SHP77 treated with DMSO at 0.1 percent for 48 hours (cell line): ENCODE results near the gene UBN1.
A peak's percentile ranks its signal among the peaks of the same experiment; 100 is the strongest.
"Not testable (repeated sequence)": the region's sequence is repeated elsewhere in the genome, so short reads cannot be mapped to it uniquely, and the experiment has no call there.

Experiments used
- DNase-seq: peaks from one replicate; lab custom pipeline; 2025; lab: John Stamatoyannopoulos, UW

Gene UBN1

DNA sequence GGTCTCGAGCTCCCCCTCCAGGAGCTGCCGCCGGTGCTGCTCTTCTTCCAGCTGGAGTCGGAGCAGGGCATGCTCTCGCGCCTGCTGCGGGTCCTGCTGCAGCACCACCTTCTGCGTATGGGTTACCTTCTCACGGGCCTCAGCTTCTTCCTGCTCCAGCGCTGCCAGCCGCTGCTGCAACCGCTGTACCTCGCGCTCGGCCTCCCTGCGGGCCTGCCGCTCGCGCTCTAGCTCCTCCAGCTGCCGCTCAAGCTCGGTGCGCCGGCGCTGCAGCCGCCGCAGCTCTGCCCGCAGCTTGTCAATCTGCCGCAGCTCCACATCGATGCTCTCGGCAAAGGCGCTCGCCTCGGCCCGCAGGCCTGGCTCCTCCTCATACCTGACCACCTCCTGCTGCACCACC is 36.9 kb downstream of the UBN1 start:
- DNase-seq: no peak

DNA sequence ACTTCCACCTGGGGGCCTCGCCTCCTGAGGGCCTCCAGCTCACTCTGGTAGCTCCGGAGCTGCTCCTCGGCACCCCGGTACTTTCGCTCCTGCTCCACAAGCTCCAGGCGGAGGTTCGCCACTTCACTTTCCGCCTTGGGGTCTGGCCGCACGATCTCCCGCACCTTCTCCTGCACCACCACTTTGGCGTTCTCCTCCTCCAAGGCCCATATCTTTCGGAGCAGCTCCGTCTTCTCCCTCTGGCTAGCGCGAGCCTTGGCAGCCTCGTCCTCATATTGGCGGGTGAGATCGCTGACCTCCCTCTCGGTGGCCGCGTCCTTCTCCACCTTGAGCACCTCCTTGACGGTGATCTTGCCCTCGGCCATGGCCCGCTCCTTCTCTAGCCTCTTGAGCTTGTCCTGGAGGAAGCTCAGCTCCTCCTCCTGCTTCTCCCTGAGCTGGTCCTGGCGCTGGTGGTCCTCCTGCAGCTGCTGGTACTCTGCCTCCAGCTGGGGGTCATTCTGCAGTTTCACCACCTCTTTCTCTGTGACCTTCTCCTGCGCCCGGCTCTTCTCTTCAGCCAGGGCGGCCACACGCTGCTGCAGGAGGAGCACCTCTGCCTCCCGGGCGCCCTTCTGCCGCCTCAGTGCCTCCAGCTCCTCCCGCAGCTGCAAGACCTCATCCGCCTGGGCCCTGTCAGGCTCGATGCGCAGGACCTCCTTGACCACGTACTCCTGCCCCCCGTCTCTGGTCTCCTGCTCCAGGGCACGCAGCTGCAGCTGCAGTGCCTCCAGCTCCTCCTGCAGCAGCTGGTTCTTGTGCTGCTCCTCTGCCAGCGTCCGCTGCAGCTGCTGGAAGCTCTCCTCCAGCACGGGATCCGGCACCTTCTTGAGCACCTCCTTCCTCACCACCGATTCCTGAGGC is 37.9 kb downstream of the UBN1 start:
- no peak for DNase-seq

DNA sequence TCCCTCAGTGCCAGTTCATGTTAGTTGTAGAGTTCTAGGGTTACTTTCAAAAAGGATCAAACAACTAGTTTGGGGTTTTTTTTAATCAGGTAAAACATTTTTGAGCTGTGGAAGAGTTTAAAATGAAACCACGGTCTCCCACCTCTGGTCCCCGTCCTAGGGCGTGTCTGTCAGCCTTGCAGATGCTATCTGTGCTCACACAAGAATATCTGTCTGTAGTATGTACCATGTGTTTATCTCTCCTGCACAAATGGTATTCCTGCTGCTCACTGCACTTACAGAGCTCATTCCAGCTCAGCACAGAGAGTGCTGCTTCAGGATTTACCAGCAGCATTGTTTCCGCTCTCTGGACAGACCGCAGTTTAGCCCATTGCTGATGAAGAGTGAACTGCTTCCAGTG is 38.9 kb downstream of the UBN1 start:
- no peak for DNase-seq

DNA sequence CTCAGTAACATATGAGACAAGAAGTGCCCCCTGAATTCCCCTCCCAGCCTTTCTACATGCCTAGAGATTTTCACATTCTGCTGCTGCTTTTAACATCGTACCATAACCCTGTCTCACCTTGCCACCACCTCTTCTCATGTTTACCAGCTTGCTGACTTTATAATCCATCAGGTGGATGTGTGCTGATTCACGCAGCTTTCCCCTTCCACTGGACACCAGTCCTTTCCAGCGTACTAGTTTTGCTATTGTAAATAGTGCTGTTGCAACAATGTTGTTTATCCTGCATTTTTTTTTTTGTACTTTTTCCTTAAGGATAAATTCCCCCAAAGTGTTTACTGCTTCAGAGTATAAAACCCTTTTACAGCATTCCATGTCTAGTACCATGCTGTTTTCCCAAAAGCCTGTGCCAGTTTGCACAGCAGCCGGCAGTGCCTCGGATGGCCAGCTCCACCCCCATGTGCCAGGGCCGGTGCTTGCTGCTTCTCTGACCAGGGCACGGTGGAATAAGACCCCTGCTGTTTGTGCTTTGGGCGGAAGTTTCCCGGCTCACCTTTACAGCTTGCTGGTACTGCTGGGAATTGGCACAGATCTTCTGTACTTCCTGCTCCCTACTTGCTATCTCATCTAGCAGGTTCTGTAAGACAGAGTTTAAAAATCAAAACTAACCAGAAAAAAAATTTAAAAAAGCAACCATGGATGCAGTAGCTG is 41.3 kb downstream of the UBN1 start:
- DNase-seq: no peak

DNA sequence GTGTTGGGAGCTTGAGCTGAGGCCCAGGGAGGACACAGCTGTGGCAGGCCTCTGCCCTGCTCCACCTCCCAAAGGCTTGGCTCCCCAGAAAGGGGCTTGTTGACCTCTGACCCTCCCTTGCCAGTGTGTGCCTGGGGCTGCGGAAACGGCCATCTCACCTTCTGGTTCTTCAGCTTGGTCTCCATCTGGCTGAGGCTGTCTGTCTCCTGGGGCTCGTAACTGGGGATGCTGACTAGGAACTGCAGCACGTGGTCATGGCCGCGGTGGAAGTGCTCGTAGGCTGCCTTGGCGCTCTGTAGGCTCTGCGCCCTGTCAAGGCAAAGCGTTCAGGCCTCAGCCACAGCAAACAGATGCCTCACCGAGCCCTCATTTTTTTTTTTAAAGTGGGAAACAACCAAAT is 42.7 kb downstream of the UBN1 start:
- DNase-seq: no peak

DNA sequence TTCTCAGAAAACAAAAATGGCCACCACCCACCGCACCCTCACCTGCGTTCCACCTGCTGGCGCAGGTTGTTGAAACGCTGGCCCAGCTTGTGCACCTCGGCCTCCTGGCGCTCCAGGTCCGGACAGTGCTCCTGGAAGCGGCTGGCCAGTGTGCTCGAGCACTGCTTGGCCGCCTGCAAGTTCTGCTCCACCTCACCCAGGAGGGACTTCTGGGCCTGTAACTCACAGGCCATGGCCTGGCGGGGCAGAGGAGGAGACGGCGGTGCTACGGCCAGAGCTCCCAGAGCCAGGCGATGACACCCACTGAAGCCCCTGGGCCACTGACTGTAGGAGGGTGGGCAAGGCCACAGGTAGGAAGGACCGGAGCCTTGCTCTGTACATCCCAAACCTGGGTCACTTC is 43.4 kb downstream of the UBN1 start:
- DNase-seq: no peak

DNA sequence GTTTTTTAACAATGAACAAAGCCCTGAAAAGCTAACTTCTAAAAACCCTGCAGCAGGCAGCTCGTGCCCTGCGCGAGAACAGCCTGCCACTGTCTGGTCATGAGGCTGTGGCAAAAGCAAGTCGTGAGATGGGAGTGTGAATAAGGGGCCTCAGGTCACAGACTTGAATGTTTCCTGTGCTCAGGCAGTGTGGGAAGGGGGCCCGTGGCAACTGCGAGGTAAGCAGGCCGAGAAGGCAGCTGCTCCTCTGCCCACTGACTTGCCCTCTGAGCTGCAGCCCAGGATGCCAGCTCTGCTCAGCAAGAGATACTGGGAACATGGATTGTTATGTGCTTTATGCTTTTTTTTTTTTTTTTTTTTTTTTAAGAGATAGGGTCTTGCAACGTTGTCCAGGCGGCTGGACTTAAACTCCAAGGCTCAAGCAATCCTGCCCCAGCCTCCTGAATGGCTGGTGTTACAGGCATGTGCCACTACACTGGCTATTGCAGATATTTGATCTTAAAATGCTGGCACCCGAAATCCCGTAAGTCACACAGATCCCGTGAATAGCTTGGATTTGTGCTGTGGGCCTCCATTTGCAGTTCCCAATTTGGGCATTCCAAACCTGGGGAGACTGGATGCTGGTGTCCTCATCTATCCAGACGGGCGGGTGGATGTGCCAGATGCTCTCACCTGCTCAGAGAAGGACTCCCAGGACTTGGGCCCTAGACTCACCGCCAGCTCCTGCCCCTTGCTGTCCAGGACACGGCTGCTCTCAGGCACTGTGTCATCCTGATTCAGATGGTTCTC is 44.0 kb downstream of the UBN1 start:
- DNase-seq: no peak

DNA sequence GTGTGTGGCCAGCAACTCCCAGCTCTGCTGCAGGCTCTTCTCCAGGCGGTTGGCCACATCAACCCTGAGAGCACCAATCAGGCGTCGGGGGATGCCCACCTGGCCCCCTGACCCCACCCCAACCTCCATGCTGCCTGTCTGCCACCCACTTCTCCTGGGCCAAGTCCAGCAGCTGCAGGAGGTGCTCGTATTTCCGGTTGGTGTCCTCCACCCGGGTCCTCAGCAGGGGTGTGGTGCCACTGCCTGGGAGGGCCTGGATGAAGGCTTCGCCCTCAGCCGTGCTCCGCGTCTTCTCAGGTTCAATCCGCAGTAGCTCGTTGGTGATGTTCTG is 44.6 kb downstream of the UBN1 start:
- DNase-seq: peak; percentile 31

DNA sequence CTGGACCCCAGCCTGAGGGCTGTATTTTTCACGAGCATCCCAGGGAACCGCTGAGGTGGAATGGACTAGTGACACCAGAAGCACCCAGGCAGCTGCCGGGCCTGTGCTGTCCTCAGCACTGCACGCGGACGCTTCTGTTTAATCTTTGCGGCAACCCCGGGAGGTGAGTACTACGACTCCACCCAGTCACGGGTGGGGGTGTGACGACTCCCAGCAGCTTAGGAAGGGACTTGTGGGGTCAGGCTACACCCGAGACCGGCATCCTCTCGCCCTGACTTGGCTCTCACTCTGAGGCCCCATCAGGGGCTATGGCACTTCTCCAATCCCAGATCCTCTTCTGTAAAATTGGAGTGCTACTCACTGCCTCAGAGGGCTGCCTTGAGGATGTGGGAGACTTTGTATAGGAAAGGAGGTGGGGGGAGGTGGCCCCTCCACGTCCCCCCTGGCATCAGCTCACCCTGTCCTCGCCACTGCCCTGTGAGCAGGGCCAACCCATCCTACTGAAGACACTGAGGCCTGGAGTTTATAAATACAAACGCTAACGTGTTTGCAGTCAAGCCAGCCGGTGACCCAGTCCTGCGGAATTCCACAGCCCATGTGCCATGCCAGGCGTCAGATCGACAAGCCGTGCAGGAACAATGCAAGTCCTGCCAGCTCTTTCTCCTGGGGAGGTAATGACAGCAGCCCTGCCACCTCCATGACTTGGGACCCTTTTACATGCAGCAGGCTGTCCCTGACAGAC is 45.3 kb downstream of the UBN1 start:
- no peak for DNase-seq

DNA sequence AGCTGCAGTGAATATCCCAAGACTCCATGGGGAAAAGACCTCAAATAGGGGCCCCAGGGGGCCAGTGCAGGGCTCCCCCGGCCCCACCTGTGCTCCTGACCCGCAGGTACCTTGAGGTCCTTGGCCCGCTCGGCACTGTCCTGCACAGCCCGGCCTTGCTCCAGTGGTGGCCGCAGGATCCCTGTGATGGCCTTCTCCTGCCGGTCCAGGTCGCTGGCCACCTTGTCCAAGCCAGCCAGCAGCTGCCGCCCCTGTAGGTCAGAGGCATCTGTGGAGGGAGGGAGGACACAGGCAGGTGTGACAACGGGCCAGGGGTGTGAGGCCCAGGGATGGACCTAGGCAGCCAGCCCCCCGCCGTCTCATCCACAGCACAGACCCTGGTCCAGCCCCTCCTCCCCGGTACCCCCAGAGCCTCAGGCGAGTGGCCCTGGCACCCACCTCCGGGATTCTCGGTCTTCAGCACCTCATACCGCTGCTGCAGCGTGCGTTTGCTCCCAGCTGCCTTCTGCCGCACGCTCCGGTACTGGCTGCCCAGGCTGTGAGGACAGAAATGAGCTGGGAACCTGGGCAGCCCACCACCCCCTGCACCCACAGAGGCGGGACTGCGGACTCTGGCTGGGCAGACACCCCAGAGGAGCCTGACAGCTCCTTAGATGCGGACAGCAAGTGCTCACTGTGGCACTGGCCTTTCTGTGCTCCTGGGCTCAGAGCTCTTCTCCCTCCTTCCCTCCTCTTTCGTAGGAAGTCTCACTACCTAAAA is 46.0 kb downstream of the UBN1 start:
- DNase-seq: no peak

DNA sequence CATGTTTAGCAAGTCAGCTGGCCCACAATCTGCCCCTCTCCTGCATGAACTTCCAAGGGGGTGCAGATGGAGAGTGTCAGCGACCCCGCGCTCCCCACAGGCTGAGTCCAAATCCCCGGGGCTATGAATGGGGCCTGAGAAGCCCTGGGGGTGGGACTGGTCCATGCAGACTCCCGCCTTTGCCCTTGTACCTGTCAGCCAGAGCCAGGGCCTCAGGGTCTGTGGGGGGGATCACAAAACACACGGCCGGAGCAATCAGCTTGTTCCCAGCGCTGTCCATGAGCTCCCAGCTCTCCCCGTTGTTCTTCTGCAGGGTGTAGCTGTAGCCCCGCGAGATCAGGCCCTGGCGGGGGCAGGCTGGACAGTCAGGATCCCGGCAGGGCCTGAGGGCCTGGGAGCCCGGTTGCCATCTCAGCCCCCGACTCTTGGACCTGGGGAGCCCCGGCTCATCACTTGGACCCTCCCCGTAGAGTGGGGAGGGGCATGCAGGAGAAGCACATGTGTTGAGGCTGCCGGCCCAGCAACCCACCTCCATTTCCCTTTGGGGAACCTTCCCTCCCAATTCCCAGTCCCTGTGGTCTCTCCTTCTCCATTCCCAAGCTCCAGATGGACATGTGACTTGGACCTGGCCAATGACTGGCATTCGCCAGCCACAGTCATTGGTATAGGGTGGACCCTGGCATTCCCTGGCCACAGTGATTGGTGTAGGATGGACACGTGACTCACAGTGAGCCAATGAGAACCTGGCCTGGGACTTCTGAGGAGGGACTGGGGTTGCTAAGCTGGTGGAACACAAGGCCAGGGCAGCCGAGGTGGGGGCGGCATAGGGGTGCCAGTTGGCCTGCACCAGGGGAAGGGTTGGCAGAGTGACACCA is 47.2 kb downstream of the UBN1 start:
- no peak for DNase-seq

DNA sequence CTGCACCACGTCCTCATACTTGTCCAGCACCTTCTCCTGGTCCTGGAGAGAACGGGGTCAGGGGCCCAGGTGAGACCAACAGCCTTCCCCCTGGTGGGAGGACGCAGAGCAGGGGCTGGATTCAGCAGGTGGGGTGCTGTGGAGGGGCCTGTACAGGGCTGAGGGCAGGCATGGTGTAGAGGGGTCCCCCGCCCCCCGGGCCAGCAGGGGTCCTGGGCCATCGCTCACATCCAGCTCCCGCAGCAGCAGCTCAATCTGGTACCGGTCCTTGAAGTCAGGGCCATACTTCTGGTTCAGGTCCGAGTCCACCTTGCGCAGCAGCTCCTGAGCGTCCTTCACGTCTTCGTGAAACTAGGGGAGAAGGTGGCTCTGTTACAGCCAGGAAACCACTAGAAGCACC is 48.1 kb downstream of the UBN1 start:
- DNase-seq: no peak

DNA sequence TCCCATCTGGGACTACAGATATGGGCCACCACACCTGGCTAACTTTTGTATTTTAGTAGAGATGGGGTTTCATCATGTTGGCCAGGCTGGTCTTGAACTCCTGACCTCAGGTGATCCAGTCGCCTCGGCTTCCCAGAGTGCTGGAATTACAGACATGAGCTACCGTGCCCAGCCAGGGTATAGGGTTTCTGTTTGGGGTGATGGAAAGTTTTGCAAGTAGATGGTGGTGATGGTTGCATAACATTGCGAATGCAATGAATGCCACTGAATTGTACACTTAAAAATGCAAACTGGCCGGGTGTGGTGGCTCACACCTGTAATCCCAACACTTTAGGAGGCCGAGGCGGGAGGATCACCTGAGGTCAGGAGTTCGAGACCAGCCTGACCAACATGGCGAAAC is 49.5 kb downstream of the UBN1 start:
- not testable (repeated sequence) for DNase-seq

DNA sequence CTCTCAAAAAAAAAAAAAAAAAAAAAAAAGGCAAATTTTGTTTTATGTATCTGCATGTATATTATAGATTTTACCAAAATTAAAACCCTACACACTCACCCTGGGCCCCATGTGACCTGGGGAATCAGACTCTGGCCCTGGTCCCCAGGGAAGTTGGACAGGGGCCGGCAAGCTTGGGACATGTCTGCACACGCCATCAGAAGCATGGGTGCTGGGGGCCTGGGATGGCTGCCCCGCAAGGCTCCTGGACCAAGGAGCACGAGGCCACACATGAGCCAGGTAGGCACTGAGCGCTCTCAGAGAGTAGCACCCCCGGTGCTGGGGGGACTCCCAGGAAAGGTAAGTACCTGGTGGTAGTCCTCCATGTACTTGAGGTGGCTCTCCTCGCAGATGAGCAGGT is 50.0 kb downstream of the UBN1 start:
- DNase-seq: no peak

DNA sequence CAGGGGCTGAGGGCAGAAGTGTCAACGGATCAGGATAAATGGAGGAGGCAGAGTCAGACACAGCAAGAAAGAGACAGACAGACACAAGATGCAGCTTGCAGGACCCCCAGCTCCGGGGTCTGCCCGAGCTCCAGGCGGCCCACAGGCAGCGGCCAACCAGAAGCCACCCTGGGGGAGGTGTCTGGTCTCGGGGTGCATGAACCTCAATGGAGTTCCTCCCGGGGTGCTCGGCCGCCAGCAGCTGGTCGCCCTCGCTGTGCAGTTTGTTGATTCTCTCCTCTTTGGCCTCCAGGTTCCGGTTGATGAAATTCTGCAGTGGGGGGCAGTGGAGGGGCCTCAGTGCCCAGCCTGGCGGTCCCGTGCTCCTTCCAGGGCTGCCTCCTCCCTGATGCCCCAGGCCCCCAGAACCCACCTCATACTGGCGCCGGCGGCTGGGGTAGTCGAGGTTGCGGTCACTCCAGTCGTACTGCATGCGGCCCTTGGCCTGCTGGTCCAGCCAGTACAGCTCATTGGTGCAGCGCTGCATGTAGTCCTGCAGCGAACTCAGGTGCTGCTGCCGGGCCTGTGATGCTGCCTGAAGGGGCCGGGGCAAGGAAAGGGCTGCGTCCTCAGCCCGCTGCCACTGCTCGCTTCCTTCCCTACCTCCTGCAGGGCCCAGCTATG is 51.7 kb downstream of the UBN1 start:
- no peak for DNase-seq

DNA sequence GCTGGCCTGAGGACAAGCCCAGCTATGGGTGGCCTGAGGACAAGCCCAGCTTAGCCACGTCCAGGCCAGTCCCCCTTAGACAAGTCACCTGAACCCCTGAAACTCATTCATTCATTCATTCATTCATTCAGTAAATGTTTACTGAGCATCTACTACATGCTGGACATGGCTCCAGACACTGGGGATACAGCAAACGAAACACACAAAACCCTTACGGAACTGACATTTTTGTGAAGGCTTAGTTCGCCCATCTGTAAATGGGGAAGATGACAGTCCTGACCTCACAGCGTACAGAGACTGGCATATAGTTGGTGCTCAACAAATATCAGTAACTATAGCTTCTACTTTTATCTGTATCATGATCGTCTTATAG is 52.2 kb downstream of the UBN1 start:
- DNase-seq: no peak

DNA sequence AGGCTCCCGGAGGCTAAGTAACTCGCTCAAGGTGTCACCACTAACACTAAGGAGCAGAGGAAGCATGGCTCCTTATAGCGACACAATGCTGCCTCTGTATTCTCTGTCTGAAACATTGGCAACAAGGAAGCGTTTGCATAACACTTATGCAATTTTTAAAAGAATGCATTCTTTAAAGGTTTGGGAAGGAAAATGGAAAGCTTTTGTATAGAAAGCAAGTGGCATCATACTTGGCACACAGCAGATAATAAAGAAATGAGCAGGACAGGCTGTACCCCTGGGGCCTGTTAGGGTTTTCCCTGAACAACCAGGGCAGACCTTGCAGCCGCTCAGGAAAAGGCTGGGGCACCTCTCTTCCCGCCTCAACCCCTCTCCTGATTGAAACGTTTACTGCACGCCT is 52.8 kb downstream of the UBN1 start:
- DNase-seq: no peak

DNA sequence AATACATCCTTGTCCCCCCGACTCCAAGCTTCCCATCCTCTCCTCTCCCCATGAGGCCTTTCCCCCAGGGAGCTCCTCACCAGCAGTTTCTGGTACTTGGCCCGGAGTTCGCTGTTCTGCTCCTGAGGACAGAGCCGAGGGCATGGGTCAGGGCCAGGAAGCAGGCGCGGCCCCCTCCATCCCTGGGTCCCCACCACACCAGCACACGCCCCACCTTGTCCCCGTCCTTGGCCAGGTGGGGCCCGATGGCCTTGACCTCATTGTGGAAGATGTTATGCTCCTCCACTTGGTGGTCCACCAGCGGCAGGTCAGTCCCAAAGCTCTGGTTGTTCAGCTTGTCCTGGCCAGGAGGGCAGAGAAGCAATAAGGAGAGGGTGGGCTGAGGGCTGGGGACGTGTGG is 53.5 kb downstream of the UBN1 start:
- DNase-seq: no peak

DNA sequence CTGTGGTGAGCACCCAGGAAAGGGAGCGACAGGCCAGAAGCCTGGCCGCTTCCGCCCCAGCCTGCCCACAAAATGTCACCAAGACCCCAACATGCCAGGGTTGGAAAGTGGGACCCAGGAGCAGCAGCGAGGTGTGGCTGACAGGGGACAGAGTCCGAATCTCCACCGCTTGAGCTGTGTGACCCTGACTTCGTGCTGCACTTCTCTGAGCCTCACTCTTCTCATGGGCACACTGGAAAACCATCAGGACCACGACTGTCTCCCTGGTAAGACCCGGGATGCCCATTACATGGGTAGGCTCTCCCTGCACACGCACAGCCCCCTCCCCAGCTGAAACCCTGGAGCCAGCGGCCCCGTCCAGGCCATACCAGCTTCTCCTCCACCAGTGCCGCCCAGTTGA is 54.8 kb downstream of the UBN1 start:
- no peak for DNase-seq
